MCF 10A (cell line): ENCODE results near the gene USH2A. TPM values are rescaled to one million over a fixed set of nuclear protein-coding genes. Genes with fewer than 3 reads are reported as not detected.

Experiments used
- BruUV-seq: library from RNA; stranded (reverse); fragments of 400-500 nt; replicated peaks from 2 replicates; lab custom pipeline; 2021; lab: Mats Ljungman, UMichigan
- CTCF ChIA-PET: fragments of 300-600 bp; sonication (Branson Sonifier 250); formaldehyde crosslinking; extraction: SDS; loops from one replicate; lab custom pipeline; 2021; ENCODE audit warnings: antibody characterized with exemption, inconsistent platforms; lab: Yijun Ruan, JAX
- POLR2A ChIA-PET: fragments of 300-600, 350-650 bp; sonication (Branson Sonifier 250); formaldehyde crosslinking; extraction: SDS; loops from one replicate; lab custom pipeline; 2020; ENCODE audit warnings: antibody characterized with exemption, inconsistent platforms; lab: Yijun Ruan, JAX
- DNase-seq: peaks from one replicate; pipeline ENCODE4 v3.0.0-alpha.2; 2018; ENCODE audit not compliant: unreplicated experiment
- H3K27ac Mint-ChIP-seq: one replicate; pipeline ENCODE4 v1.8.0; 2022; ENCODE audit warnings: mild to moderate bottlenecking, low read depth, mixed read lengths; ENCODE audit not compliant: unreplicated experiment
- H3K27me3 Mint-ChIP-seq: one replicate; pipeline ENCODE4 v1.8.0; 2022; ENCODE audit warnings: mixed read lengths; ENCODE audit not compliant: insufficient read depth, unreplicated experiment
- H3K36me3 Mint-ChIP-seq: one replicate; pipeline ENCODE4 v1.8.0; 2022; ENCODE audit warnings: mild to moderate bottlenecking, moderate library complexity, mixed read lengths; ENCODE audit not compliant: insufficient read depth, unreplicated experiment
- H3K4me1 Mint-ChIP-seq: one replicate; pipeline ENCODE4 v1.8.0; 2022; ENCODE audit warnings: mixed read lengths; ENCODE audit not compliant: insufficient read depth, unreplicated experiment
- H3K4me3 Mint-ChIP-seq: one replicate; pipeline ENCODE4 v1.8.0; 2022; ENCODE audit warnings: mild to moderate bottlenecking, moderate library complexity, mixed read lengths; ENCODE audit not compliant: unreplicated experiment
- H3K9me3 Mint-ChIP-seq: one replicate; pipeline ENCODE4 v1.8.0; 2022; ENCODE audit warnings: mixed read lengths; ENCODE audit not compliant: unreplicated experiment
- CTCF ChIP-seq: fragments of 200-600 bp; IDR thresholded peaks from one replicate; pipeline ENCODE4 v1.8.0; 2022; ENCODE audit warnings: antibody characterized with exemption, mild to moderate bottlenecking; ENCODE audit not compliant: unreplicated experiment
- intact Hi-C: fragments of 100-400 bp; cut with micrococcal nuclease; formaldehyde crosslinking; loops from 2 replicates; pipeline ENCODE4 v1.14.1; 2022
- total RNA-seq: library from RNA; stranded (reverse); gene quantifications from 2 replicates; pipeline ENCODE4 v1.2.3, GENCODE V29; 2022

The USH2A gene
- total RNA-seq, 1 experiment from 2014 or later = not detected

- ChIA-PET POLR2A (no interaction called here), CTCF (no interaction called here)
- Mint-ChIP-seq H3K4me1 (no peaks in the 10 kb centered on the region), H3K27ac (no peak overlapping the region), H3K36me3 (no peaks in the 10 kb centered on the region), H3K9me3 (no peaks in the 10 kb centered on the region), H3K27me3 (peaks cover 44% of the 10 kb centered on the region), H3K4me3 (no peak overlapping the region)
- no peak for DNase-seq
- TF ChIP-seq CTCF = no peak
- intact Hi-C loops = no loop called here
- BruUV-seq = no TSS peak
These were observed 678.8 kb downstream of the USH2A start for GRCh38 chr1:215744419-215744818.

- Mint-ChIP-seq H3K27me3 (peaks cover 65% of the 10 kb centered on the region), H3K27ac (no peak overlapping the region), H3K9me3 (no peaks in the 10 kb centered on the region), H3K4me1 (no peaks in the 10 kb centered on the region), H3K4me3 (no peak overlapping the region), H3K36me3 (no peaks in the 10 kb centered on the region)
- BruUV-seq = no TSS peak
- TF ChIP-seq CTCF = no peak
- CTCF ChIA-PET = interaction anchor here (1.8 kb wide), 1 partner anchor 25 kb away, joined by 6 read pairs; no protein-coding TSS in a partner anchor
- DNase-seq = no peak
- POLR2A ChIA-PET = interaction anchor here (0.6 kb wide), 1 partner anchor 390 kb away, joined by 3 read pairs; no protein-coding TSS in a partner anchor
- intact Hi-C loops = no loop called here
These were observed 684.2 kb downstream of the USH2A start for GRCh38 chr1:215739025-215739424.

DNA sequence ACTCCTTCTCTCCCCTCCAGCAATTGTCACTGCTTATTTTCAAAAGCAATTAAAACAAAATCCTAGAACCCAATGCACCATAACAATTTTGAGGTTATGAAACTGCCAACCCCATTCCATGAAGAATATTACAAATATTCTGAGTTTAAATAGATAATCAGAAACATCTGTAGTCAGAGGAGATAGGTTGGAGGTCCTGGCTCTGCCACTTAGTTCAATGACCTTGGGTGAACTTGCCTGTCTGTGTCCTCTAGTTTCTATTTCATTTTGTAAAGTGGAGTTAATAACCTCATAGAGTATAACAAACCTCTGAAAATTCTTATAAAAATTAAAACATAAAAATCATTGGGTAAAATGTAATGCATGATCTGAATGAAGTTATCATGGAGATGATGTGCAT is 691.5 kb downstream of the USH2A start:
- no peaks in the 10 kb centered on the region for H3K36me3 Mint-ChIP-seq
- H3K4me1 Mint-ChIP-seq = no peaks in the 10 kb centered on the region
- TF ChIP-seq CTCF = no peak
- ChIA-PET CTCF (no interaction called here), POLR2A (no interaction called here)
- no peaks in the 10 kb centered on the region for H3K9me3 Mint-ChIP-seq
- BruUV-seq = no TSS peak
- peaks cover 51% of the 10 kb centered on the region for H3K27me3 Mint-ChIP-seq
- H3K4me3 Mint-ChIP-seq = no peak overlapping the region
- DNase-seq = no peak
- H3K27ac Mint-ChIP-seq = no peak overlapping the region
- intact Hi-C loops = no loop called here

DNA sequence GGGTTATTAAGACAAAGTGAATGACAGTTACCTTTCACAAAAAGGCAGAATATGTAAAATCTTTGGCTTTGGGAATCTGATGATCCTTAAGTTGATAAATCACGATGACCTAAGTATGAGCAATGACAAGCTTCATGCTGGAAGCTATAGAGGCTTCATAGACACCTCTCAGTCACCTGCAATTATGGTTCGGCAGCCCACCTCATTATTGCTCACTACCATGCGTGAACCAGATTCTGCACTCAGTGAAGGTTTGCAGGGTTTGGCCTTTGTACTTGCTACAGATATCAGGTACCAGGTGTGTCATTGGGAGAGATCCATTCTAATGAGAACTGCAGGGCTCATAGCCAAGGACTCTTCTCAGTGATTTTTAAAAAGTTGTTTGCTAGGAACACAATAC is 692.6 kb downstream of the USH2A start:
- H3K4me3 Mint-ChIP-seq = no peak overlapping the region
- no peaks in the 10 kb centered on the region for H3K9me3 Mint-ChIP-seq
- DNase-seq = no peak
- CTCF ChIA-PET = interaction anchor here (0.9 kb wide), 1 partner anchor 51 kb away, joined by 3 read pairs; no protein-coding TSS in a partner anchor
- H3K4me1 Mint-ChIP-seq = no peaks in the 10 kb centered on the region
- no peak for TF ChIP-seq CTCF
- POLR2A ChIA-PET = no interaction called here
- H3K27ac Mint-ChIP-seq = no peak overlapping the region
- no TSS peak for BruUV-seq
- no peaks in the 10 kb centered on the region for H3K36me3 Mint-ChIP-seq
- H3K27me3 Mint-ChIP-seq = peaks cover 41% of the 10 kb centered on the region
- intact Hi-C loops = no loop called here
